Duodenal mucosa (tissue), 2 donors: Measurements from ENCODE around the gene TRIM16.
A peak's percentile ranks its signal among the peaks of the same experiment; 100 is the strongest.
"Not testable (repeated sequence)": the region's sequence is repeated elsewhere in the genome, so short reads cannot be mapped to it uniquely, and the experiment has no call there.

Source experiments
- H3K27ac ChIP-seq: one replicate; pipeline ENCODE4 v1.7.0; 2013; ENCODE audit warnings: low read depth, low read length
- H3K27me3 ChIP-seq, 2 donors: one replicate each; pipeline ENCODE4 v1.7.0; 2013; ENCODE audit warnings: low read length in 2 of 2, control low read depth in 1 of 2; ENCODE audit not compliant: insufficient read depth in 2 of 2, control insufficient read depth in 1 of 2
- H3K36me3 ChIP-seq, 2 donors: one replicate each; pipeline ENCODE4 v1.7.0; 2013; ENCODE audit warnings: low read length in 2 of 2, control low read depth in 1 of 2; ENCODE audit not compliant: insufficient read depth in 2 of 2, control insufficient read depth in 1 of 2
- H3K4me1 ChIP-seq, 2 donors: one replicate each; pipeline ENCODE4 v1.7.0; 2013; ENCODE audit warnings: low read length in 2 of 2, control low read depth in 1 of 2; ENCODE audit not compliant: insufficient read depth in 2 of 2, control insufficient read depth in 1 of 2
- H3K4me3 ChIP-seq, 2 donors: one replicate each; pipeline ENCODE4 v1.7.0; 2013; ENCODE audit warnings: low read length in 2 of 2, low read depth in 1 of 2
- H3K9ac ChIP-seq, 2 donors: one replicate each; pipeline ENCODE4 v1.7.0; 2013; ENCODE audit warnings: low read length in 2 of 2, low read depth in 1 of 2
- H3K9me3 ChIP-seq, 2 donors: one replicate each; pipeline ENCODE4 v1.7.0; 2013; ENCODE audit warnings: low read length in 2 of 2, control low read depth in 1 of 2; ENCODE audit not compliant: control insufficient read depth in 1 of 2

TRIM16 gene

DNA sequence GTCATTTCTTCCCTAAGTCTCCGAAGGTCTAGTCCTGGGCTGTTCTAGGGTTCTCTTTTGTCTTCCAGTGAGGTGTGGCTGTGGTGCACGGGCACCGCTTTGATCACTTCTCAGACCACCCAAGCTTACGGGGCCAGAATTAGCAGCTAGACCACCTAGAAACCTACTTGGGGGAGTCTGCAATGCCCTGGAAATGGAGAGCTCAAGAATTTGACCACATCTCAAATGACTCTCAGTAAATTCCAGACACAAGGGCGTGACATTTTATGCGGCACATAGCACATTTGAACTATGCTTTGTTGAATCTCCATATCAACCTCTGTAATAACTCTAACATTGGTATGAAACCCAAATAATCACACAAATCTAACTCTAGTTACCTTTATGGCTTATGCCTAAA, 24.9 kb downstream of the TRIM16 start:
- H3K27ac ChIP-seq, result no peak overlapping the region
- no peaks in the 10 kb centered on the region for H3K9me3 ChIP-seq
- peaks cover 0 to 8% of the 10 kb centered on the region in 2 donors for H3K36me3 ChIP-seq
- H3K4me3 ChIP-seq, result no peak overlapping the region
- H3K9ac ChIP-seq, result no peak overlapping the region
- H3K27me3 ChIP-seq, result no peaks in the 10 kb centered on the region
- no peaks in the 10 kb centered on the region for H3K4me1 ChIP-seq

DNA sequence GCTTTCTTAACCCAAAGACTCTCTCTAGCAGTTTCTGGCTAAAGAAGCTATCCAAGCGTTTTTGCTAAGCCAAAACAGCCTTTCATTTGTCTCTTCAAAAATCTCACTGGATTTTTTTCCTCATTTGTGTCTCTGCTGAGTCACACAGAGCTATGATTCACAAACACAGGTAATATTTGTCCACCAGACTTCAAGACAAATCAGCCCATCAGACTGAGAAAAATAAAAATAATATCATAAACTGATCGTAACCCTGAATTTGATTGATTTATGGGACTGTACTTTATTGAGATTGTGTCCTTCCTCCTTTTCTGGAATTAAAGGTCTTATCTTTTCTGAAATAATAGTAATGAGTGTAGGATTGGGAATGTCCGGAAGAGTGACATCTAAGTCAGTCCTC, 25.8 kb downstream of the TRIM16 start:
- Histone ChIP-seq H3K9me3 (no peaks in the 10 kb centered on the region), H3K4me3 (no peak overlapping the region), H3K36me3 (peaks cover 0 to under 1% of the 10 kb centered on the region in 2 donors), H3K4me1 (no peaks in the 10 kb centered on the region), H3K27ac (no peak overlapping the region), H3K27me3 (no peaks in the 10 kb centered on the region), H3K9ac (no peak overlapping the region)

DNA sequence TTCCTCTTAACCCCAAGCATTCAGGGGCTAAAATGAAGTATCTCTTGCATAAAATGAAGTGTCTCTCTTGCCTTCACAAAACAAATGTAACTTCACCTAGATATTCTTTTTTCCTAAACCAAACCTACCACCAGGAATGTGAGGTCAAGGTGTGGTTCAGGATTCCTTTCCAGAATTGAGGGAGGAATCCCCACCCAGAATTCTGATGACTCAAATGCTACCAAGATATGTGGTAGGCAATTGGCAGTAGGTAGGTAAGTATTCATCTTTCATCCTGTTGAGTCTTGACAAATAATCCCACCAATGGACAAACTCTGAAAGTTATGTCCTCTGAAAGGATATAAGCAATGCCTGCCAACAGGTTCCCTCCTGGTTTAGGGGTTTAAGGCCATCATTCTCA, 26.2 kb downstream of the TRIM16 start:
- no peak overlapping the region for H3K4me3 ChIP-seq
- H3K36me3 ChIP-seq, result no peaks in the 10 kb centered on the region
- no peaks in the 10 kb centered on the region for H3K9me3 ChIP-seq
- no peak overlapping the region for H3K27ac ChIP-seq
- H3K9ac ChIP-seq, result no peak overlapping the region
- no peaks in the 10 kb centered on the region for H3K4me1 ChIP-seq
- no peaks in the 10 kb centered on the region for H3K27me3 ChIP-seq

DNA sequence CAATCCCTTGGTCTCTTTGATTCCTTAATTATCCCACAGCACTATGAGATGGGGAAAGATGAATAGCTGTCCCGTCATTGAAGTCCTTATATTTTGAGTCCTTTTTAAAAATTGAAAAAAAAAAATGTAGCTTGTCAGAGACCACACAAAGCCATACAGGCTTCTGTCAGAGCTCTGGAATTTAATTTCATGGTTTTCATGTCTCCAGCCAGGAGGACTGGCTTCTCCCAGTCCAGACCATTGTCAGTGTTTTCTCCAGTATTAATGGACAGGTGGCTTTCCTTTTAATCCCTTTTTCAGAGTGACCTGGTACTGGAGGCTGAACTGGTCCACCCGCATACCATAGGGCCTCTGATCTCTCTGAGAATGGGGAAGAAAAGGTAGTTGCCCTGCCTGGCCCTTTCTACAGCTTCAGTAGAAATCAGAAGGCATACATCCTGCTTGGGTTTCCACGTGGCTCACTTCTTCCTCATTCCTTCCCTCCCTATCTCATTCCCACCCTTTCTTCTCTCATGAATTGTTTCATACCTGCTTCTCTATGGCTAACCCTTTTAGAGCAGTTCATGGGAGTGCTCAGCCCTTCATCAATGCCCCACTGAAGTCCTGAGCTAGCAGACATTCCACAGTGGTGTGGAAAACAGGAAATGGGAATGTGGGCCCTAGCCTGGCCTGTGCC, 29.1 kb downstream of the TRIM16 start:
- no peak overlapping the region for H3K27ac ChIP-seq
- no peaks in the 10 kb centered on the region for H3K36me3 ChIP-seq
- no peaks in the 10 kb centered on the region for H3K9me3 ChIP-seq
- H3K4me3 ChIP-seq, result no peak overlapping the region
- H3K27me3 ChIP-seq, result no peaks in the 10 kb centered on the region
- H3K9ac ChIP-seq, result no peak overlapping the region
- H3K4me1 ChIP-seq, result peaks cover under 1 to 1% of the 10 kb centered on the region in 2 donors

DNA sequence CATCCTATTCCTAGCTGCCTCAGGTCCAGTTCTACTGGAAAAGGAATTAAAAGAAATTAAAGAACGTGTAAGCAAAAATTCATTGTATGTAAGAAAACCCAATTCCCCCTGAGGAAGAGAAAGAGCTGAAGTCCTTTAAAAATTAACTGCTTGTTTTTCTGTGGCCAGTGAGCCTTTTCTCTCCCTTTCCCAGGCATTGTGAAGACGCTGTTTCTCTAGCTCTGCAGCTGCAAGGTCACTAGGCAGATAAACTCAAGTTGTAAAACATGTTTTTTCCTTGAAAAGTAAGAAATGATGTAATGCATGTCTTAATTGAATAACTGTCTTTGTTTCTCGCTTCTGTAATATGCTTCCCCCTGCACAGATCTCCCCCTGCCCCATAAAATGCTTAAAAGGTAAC, 29.7 kb downstream of the TRIM16 start:
- not testable (repeated sequence) for H3K4me1 ChIP-seq, H3K27me3 ChIP-seq, H3K9me3 ChIP-seq, H3K36me3 ChIP-seq, H3K9ac ChIP-seq, H3K4me3 ChIP-seq, H3K27ac ChIP-seq

DNA sequence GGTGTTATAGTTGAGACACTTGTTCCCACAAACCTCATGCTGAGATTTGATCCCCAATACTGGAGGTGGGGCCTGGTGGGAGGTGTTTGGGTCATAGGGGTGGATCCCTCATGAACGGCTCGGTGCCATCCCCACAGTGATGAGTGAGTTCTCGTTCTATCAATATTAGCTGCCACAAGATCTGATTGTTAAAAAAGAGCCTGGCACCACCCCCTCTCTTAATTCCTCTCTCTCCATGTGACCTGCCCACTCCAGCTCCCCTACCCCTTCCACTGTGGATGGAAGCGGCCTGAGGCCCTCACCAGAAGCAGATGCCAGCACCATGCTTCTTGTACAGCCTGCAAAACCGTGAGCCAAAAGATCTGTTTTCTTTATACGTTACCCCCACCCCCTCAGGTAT, 31.2 kb downstream of the TRIM16 start:
- H3K4me1 ChIP-seq, result peaks cover 12 to 17% of the 10 kb centered on the region in 2 donors
- no peak overlapping the region for H3K4me3 ChIP-seq
- no peak overlapping the region for H3K27ac ChIP-seq
- H3K9me3 ChIP-seq, result no peaks in the 10 kb centered on the region
- H3K9ac ChIP-seq, result no peak overlapping the region
- no peaks in the 10 kb centered on the region for H3K27me3 ChIP-seq
- no peaks in the 10 kb centered on the region for H3K36me3 ChIP-seq

DNA sequence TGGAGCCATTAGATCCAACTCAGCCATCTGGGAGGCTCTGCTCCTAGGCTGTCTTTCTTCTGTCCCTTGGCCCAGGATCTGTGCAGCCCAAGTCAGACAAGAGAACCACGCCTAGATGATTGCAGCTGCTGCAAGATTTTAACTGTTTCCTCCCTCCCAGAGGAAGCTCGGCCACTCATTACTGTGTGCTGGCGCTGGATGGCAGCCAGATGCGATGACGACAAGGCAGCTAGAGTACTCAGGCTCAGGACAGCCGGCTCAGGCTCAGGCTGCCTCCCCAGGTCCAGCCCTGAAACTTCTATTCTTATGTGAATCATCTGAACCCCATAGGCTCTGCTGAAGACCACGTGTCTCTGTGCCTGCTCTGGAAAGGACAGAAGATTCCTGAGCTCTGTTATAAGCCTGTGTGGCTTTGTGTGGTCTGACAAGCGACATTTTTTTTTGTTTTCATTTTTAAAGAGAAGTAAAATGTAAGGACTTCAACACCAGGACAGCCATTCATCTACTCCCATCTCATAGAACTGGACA, 32.5 kb downstream of the TRIM16 start:
- Histone ChIP-seq H3K27ac (peak overlapping the region; percentile 88), H3K9ac (peak overlapping the region; percentile 79 to 93), H3K4me1 (peaks cover 12 to 17% of the 10 kb centered on the region in 2 donors), H3K36me3 (no peaks in the 10 kb centered on the region), H3K9me3 (no peaks in the 10 kb centered on the region), H3K4me3 (peak overlapping the region; percentile 88 to 95), H3K27me3 (no peaks in the 10 kb centered on the region)

DNA sequence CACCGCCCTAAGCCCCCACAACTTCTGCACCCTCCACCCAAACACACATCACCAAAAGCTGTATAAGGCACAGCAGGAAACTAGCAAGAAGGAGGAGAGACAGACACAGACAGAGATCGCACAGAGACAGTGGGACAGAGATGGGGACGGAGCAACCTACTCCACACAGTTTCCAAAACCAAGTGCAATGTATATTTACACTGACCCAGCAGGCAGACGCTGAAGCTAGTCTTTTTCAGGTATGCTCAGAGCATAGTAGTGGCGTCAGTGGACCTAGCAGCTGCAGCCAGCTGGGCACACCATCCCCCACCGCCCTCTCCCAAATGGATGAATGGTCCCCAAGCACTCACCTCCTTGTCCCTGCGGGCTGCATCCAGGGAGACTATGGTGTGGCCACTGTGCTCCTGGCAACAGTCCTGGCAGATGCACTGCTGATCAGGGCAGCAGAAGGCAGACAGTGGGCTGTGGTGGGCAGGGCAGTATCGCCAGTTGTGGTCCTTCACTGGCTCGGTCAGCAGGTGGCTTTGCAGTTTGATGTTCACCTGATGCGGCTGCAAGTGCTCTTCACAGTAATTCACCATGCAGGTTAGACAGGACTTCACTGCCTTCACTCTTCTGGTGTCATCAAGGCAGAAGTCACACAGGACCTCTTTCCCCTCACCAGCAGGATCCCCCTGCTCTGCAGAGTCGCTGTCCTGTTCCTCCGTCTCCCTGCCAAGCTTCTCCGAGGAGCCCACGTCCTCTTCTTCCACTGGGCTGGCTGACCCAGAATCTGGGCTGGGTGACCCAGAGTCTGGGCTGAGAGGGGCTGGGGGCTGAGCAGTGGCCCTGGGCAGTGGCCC, 33.1 kb downstream of the TRIM16 start:
- Histone ChIP-seq H3K27me3 (no peaks in the 10 kb centered on the region), H3K4me1 (peaks cover 12 to 17% of the 10 kb centered on the region in 2 donors)

DNA sequence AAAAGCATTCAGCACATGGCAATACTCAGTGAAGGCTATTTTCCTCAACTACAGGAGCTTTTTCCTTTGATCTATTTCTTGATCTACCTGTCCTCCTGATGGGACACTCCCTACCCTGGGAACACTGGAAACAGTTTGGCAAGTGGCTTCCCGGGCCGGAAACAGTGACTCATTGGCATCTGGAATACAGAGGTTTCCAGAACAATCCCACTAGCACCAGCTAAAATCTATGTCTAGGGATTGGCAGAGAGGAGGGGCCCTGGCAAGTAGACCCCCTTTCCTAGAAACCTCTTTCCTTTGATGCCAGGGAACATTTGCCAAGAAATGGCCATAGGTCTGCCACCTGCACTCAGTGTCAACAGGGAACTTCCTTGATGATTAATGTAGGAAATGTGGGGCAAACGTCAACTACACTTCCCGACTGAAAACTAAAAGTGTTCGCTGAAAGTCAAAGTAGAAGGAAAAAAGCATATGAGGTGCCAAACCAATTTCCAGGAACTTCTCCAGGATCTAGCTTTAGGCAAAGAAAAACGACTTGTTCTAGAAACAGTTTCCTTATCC, 34.2 kb downstream of the TRIM16 start:
- Histone ChIP-seq H3K4me1 (peaks cover 12 to 17% of the 10 kb centered on the region in 2 donors), H3K36me3 (no peaks in the 10 kb centered on the region), H3K27me3 (no peaks in the 10 kb centered on the region), H3K4me3 (peak overlapping the region; percentile 88 to 95), H3K27ac (peak overlapping the region; percentile 60), H3K9ac (peak overlapping the region; percentile 79 to 93), H3K9me3 (no peaks in the 10 kb centered on the region)

More for the DNA sequence above, 33.1 kb downstream of the TRIM16 start:
- Histone ChIP-seq H3K4me3 (peak overlapping the region; percentile 88 to 95), H3K36me3 (no peaks in the 10 kb centered on the region), H3K9ac (peak overlapping the region; percentile 79 to 93), H3K9me3 (no peaks in the 10 kb centered on the region), H3K27ac (peak overlapping the region; percentile 88)

DNA sequence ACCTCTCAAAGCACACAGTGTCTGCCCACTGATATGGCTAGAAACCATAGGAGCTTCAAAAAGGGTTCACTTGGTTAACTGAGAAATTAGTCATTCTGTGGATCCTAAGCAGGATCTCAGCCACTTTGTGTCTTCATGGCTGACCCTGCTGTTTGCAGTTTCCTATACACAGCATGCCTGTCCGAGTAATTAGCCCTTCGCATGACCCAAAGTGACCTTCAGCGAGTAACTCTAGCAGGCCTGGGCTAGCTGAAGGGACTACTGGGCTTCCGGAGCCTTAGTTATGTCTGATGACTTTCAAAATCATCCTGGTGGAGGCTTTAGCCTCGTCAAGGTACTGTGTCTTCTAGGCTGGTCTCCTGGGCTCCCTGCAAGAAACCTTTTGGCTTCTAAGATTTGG, 35.7 kb downstream of the TRIM16 start:
- H3K9me3 ChIP-seq, result no peaks in the 10 kb centered on the region
- H3K27me3 ChIP-seq, result no peaks in the 10 kb centered on the region
- H3K4me3 ChIP-seq, result peak overlapping the region; percentile 37 to 63
- no peak overlapping the region for H3K27ac ChIP-seq
- H3K36me3 ChIP-seq, result no peaks in the 10 kb centered on the region
- peak overlapping the region; percentile 30 to 93 for H3K9ac ChIP-seq
- H3K4me1 ChIP-seq, result peaks cover 12 to 17% of the 10 kb centered on the region in 2 donors
